Neural cell (in vitro differentiated cells): Measurements from ENCODE around the gene TBXA2R. TPM values are rescaled to one million over a fixed set of nuclear protein-coding genes. Genes with fewer than 3 reads are reported as not detected.

ENCODE experiments used
- H2AFZ ChIP-seq: fragments of 200-600, 300-800 bp; sonication (generic), shearing (Covaris generic); 2 replicates; pipeline ENCODE4 v1.6.0; 2014; ENCODE audit warnings: low read depth, mild to moderate bottlenecking, antibody characterized with exemption, low read length, moderate library complexity
- H3F3A ChIP-seq: fragments of 200-600 bp; shearing (Covaris generic); 2 replicates; pipeline ENCODE4 v1.6.1; 2016; ENCODE audit warnings: mild to moderate bottlenecking, moderate library complexity, mixed read lengths, antibody characterized with exemption, low read length; ENCODE audit not compliant: insufficient read depth, poor library complexity, severe bottlenecking
- H3K27ac ChIP-seq: fragments of 200-600, 300-800 bp; sonication (generic), shearing (Covaris generic); 2 replicates; pipeline ENCODE4 v1.5.1; 2014; ENCODE audit warnings: mild to moderate bottlenecking, low read length, moderate library complexity
- H3K27me3 ChIP-seq: fragments of 300-800, 200-600 bp; sonication (generic), shearing (Covaris generic); 2 replicates; pipeline ENCODE4 v1.6.0; 2014; ENCODE audit warnings: mild to moderate bottlenecking, low read depth, low read length, moderate library complexity; ENCODE audit not compliant: insufficient read depth
- H3K36me3 ChIP-seq: fragments of 300-800, 200-600 bp; sonication (generic), shearing (Covaris generic); 2 replicates; pipeline ENCODE4 v1.5.1; 2014; ENCODE audit warnings: mild to moderate bottlenecking, antibody characterized with exemption, low read length, moderate library complexity; ENCODE audit not compliant: insufficient read depth
- H3K4me2 ChIP-seq: fragments of 300-800, 200-600 bp; sonication (generic), shearing (Covaris generic); 2 replicates; pipeline ENCODE4 v1.6.0; 2014; ENCODE audit warnings: mild to moderate bottlenecking, low read length
- H3K4me3 ChIP-seq: fragments of 300-800, 200-600 bp; sonication (generic), shearing (Covaris generic); 2 replicates; pipeline ENCODE4 v1.5.1; 2014; ENCODE audit warnings: mild to moderate bottlenecking, low read length, moderate library complexity
- H3K79me2 ChIP-seq: fragments of 200-600 bp; shearing (Covaris generic); replicated peaks from 2 replicates; pipeline ENCODE4 v1.6.0; 2014; ENCODE audit warnings: mild to moderate bottlenecking, low read length, moderate library complexity; ENCODE audit not compliant: insufficient read depth
- H3K9ac ChIP-seq: fragments of 300-800, 200-600 bp; sonication (generic), shearing (Covaris generic); 2 replicates; pipeline ENCODE4 v1.6.1; 2016; ENCODE audit warnings: mild to moderate bottlenecking, low read length, mixed read lengths
- H3K9me2 ChIP-seq: fragments of 200-600 bp; shearing (Covaris generic); 2 replicates; pipeline ENCODE4 v1.6.1; 2016; ENCODE audit warnings: mild to moderate bottlenecking, low read length, mixed read lengths; ENCODE audit not compliant: insufficient read depth
- H3K9me3 ChIP-seq: fragments of 200-600, 300-800 bp; sonication (generic), shearing (Covaris generic); 2 replicates; pipeline ENCODE4 v1.6.1; 2016; ENCODE audit warnings: mild to moderate bottlenecking, mixed run types, low read length, moderate library complexity, mixed read lengths
- H4K20me1 ChIP-seq: fragments of 200-600 bp; shearing (Covaris generic); 2 replicates; pipeline ENCODE4 v1.6.1; 2016; ENCODE audit warnings: mild to moderate bottlenecking, mixed run types; ENCODE audit not compliant: insufficient read depth
- CTCF ChIP-seq: fragments of 450-650 bp; IDR thresholded peaks from 2 replicates; pipeline ENCODE4 v1.5.1; 2014; ENCODE audit warnings: antibody characterized with exemption, mild to moderate bottlenecking, moderate library complexity; ENCODE audit not compliant: poor library complexity, severe bottlenecking
- EP300 ChIP-seq: fragments of 450-650 bp; conservative IDR thresholded peaks from 2 replicates; pipeline ENCODE4 v1.6.1; 2014; ENCODE audit warnings: antibody characterized with exemption, mild to moderate bottlenecking, moderate library complexity; ENCODE audit not compliant: poor library complexity, severe bottlenecking
- EZH2 ChIP-seq: fragments of 200-600, 300-800 bp; shearing (Covaris generic), sonication (generic); IDR thresholded peaks from 2 replicates; pipeline ENCODE4 v1.6.1; 2014; ENCODE audit warnings: antibody characterized with exemption, low read length, borderline replicate concordance, mild to moderate bottlenecking; ENCODE audit not compliant: insufficient read depth, poor library complexity, severe bottlenecking
- MXI1 ChIP-seq: fragments of 450-650 bp; conservative IDR thresholded peaks from 2 replicates; pipeline ENCODE4 v1.6.1; 2014; ENCODE audit warnings: antibody characterized with exemption, mild to moderate bottlenecking; ENCODE audit not compliant: poor library complexity, severe bottlenecking
- POLR2AphosphoS5 ChIP-seq: IDR thresholded peaks from 2 replicates; pipeline ENCODE4 v1.6.1; 2012
- RAD21 ChIP-seq: fragments of 450-650 bp; conservative IDR thresholded peaks from 2 replicates; pipeline ENCODE4 v1.6.1; 2014; ENCODE audit warnings: antibody characterized with exemption, mild to moderate bottlenecking, moderate library complexity
- REST ChIP-seq: IDR thresholded peaks from 2 replicates; pipeline ENCODE4 v1.6.1; 2012; ENCODE audit warnings: borderline replicate concordance
- SMC3 ChIP-seq: fragments of 450-650 bp; conservative IDR thresholded peaks from 2 replicates; pipeline ENCODE4 v1.6.1; 2014; ENCODE audit warnings: antibody characterized with exemption, mild to moderate bottlenecking, moderate library complexity; ENCODE audit not compliant: poor library complexity
- TAF1 ChIP-seq: IDR thresholded peaks from 2 replicates; pipeline ENCODE4 v1.6.1; 2012; ENCODE audit warnings: low read depth
- polyA plus RNA-seq: library from polyadenylated mRNA; depleted of rRNA; stranded (reverse); fragments of >200 nt; gene quantifications from 2 replicates; pipeline ENCODE4 v1.2.3, GENCODE V29; 2014

The TBXA2R gene
- polyA plus RNA-seq, 1 donor from 2014 or later, result not detected

GRCh38 chr19:3627351-3627723 lies 20.7 kb upstream of the TBXA2R start:
- Histone ChIP-seq H2AFZ (no peak overlapping the region), H3K4me3 (peak overlapping the region; percentile 78), H3K27me3 (no peaks in the 10 kb centered on the region), H3K79me2 (peaks cover 11% of the 10 kb centered on the region), H3K27ac (no peak overlapping the region), H3K36me3 (no peaks in the 10 kb centered on the region), H3K9me2 (no peaks in the 10 kb centered on the region), H3F3A (no peaks in the 10 kb centered on the region), H3K4me2 (no peak overlapping the region), H4K20me1 (no peaks in the 10 kb centered on the region), H3K9me3 (no peaks in the 10 kb centered on the region), H3K9ac (no peak overlapping the region)
- TF ChIP-seq CTCF (no peak), REST (no peak), SMC3 (no peak), EZH2 (no peak), POLR2AphosphoS5 (no peak), TAF1 (no peak), EP300 (no peak), RAD21 (no peak), MXI1 (no peak)

GRCh38 chr19:3626473-3627350 lies 20.0 kb upstream of the TBXA2R start, which contains the start of gene CACTIN:
CACTIN (minus strand) TSS chr19:3626790; CDS start chr19:3626762, 28 bp downstream.
- no peaks in the 10 kb centered on the region for H3F3A ChIP-seq
- H2AFZ ChIP-seq, result peak within 1 kb of the TSS; percentile 53
- peak; percentile 88 for TF ChIP-seq TAF1
- TF ChIP-seq REST, result peak; percentile 59
- TF ChIP-seq MXI1, result peak; percentile 95
- peak; percentile 71 for TF ChIP-seq EP300
- TF ChIP-seq SMC3, result peak; percentile 67
- TF ChIP-seq CTCF, result peak; percentile 44
- no peak for TF ChIP-seq EZH2
- TF ChIP-seq RAD21, result peak; percentile 57
- peak; percentile 67 for TF ChIP-seq POLR2AphosphoS5
- H3K36me3 ChIP-seq, result no peaks in the 10 kb centered on the region
- peak within 1 kb of the TSS; percentile 87 for H3K27ac ChIP-seq
- no peaks in the 10 kb centered on the region for H4K20me1 ChIP-seq
- H3K4me2 ChIP-seq, result peak within 1 kb of the TSS; percentile 58
- H3K4me3 ChIP-seq, result peak within 1 kb of the TSS; percentile 78
- no peaks in the 10 kb centered on the region for H3K9me3 ChIP-seq
- peaks cover 11% of the 10 kb centered on the region for H3K79me2 ChIP-seq
- peak within 1 kb of the TSS; percentile 70 for H3K9ac ChIP-seq
- H3K9me2 ChIP-seq, result no peaks in the 10 kb centered on the region
- no peaks in the 10 kb centered on the region for H3K27me3 ChIP-seq
